HEK293 (cell line): ENCODE data around the gene STRN4.

Experiments
- CTCF ChIA-PET: fragments of 350-600 bp; formaldehyde crosslinking; extraction: SDS; loops from one replicate; lab custom pipeline; 2021; ENCODE audit warnings: antibody characterized with exemption; lab: Yijun Ruan, JAX
- POLR2A ChIA-PET: fragments of 300-600 bp; formaldehyde crosslinking; extraction: SDS; loops from one replicate; lab custom pipeline; 2020; ENCODE audit warnings: antibody characterized with exemption, inconsistent platforms; lab: Yijun Ruan, JAX
- H3K27ac ChIP-seq: fragments of 200-500 bp; sonication (Bioruptor generic); 2 replicates; pipeline ENCODE4 v1.5.1; 2014; ENCODE audit warnings: low read depth, low read length, control low read depth, inconsistent platforms; ENCODE audit errors: extremely low read depth
- H3K36me3 ChIP-seq, 2 experiments: fragments of 200-500 bp in 1 of 2; sonication (Bioruptor generic) in 1 of 2; 1 replicate in 1 of 2; 2 replicates in 1 of 2; pipeline ENCODE4 v1.5.1; 2014 to 2017; ENCODE audit warnings: inconsistent platforms in 2 of 2, low read length in 2 of 2; ENCODE audit not compliant: control insufficient read depth in 2 of 2, insufficient read depth in 1 of 2
- H3K4me1 ChIP-seq: fragments of 200-500 bp; sonication (Bioruptor generic); 2 replicates; pipeline ENCODE4 v1.5.1; 2014; ENCODE audit warnings: mild to moderate bottlenecking, low read length, inconsistent platforms; ENCODE audit not compliant: control insufficient read depth, insufficient read depth
- H3K4me3 ChIP-seq: 2 replicates; pipeline ENCODE4 v1.5.1; 2011; ENCODE audit warnings: low read depth, mild to moderate bottlenecking, control low read depth, low read length, moderate library complexity
- H3K9me3 ChIP-seq: fragments of 200-500 bp; sonication (Bioruptor generic); 2 replicates; pipeline ENCODE4 v1.5.1; 2014; ENCODE audit warnings: low read depth, low read length, inconsistent platforms; ENCODE audit not compliant: control insufficient read depth, insufficient read depth
- CTCF ChIP-seq: fragments of 450-650 bp; formaldehyde crosslinking; IDR thresholded peaks from 2 replicates; pipeline ENCODE4 v1.5.1; 2016; ENCODE audit warnings: missing biosample characterization, missing genetic modification characterization
- KLF1 ChIP-seq: fragments of 450-650 bp; formaldehyde crosslinking; IDR thresholded peaks from 2 replicates; pipeline ENCODE4 v1.5.1; 2016; ENCODE audit warnings: missing biosample characterization, missing genetic modification characterization
- KLF17 ChIP-seq: fragments of 450-650 bp; formaldehyde crosslinking; IDR thresholded peaks from 2 replicates; pipeline ENCODE4 v1.5.1; 2016; ENCODE audit warnings: missing biosample characterization, missing genetic modification characterization
- MZF1 ChIP-seq: fragments of 450-650 bp; formaldehyde crosslinking; IDR thresholded peaks from 2 replicates; pipeline ENCODE4 v1.5.1; 2017; ENCODE audit warnings: missing biosample characterization, missing genetic modification characterization, borderline replicate concordance
- REPIN1 ChIP-seq: fragments of 450-650 bp; formaldehyde crosslinking; IDR thresholded peaks from 2 replicates; pipeline ENCODE4 v1.5.1; 2017; ENCODE audit warnings: missing biosample characterization, missing genetic modification characterization, low read depth
- SCRT1 ChIP-seq: fragments of 450-650 bp; formaldehyde crosslinking; IDR thresholded peaks from 2 replicates; pipeline ENCODE4 v1.5.1; 2016; ENCODE audit warnings: missing biosample characterization, missing genetic modification characterization, borderline replicate concordance
- SP2 ChIP-seq: fragments of 450-650 bp; formaldehyde crosslinking; IDR thresholded peaks from 2 replicates; pipeline ENCODE4 v1.5.1; 2016; ENCODE audit warnings: missing biosample characterization, missing genetic modification characterization
- ZBTB1 ChIP-seq: fragments of 450-650 bp; formaldehyde crosslinking; IDR thresholded peaks from 2 replicates; pipeline ENCODE4 v1.5.1; 2016; ENCODE audit warnings: missing biosample characterization, missing genetic modification characterization
- ZBTB10 ChIP-seq: fragments of 450-650 bp; formaldehyde crosslinking; IDR thresholded peaks from 2 replicates; pipeline ENCODE4 v1.5.1; 2016; ENCODE audit warnings: missing biosample characterization, missing genetic modification characterization
- ZFP69B ChIP-seq: fragments of 450-650 bp; formaldehyde crosslinking; IDR thresholded peaks from 2 replicates; pipeline ENCODE4 v1.5.1; 2016; ENCODE audit warnings: missing biosample characterization, missing genetic modification characterization
- ZNF10 ChIP-seq: fragments of 450-650 bp; formaldehyde crosslinking; IDR thresholded peaks from 2 replicates; pipeline ENCODE4 v1.5.1; 2017; ENCODE audit warnings: missing biosample characterization, missing genetic modification characterization
- ZNF112 ChIP-seq: fragments of 450-650 bp; formaldehyde crosslinking; IDR thresholded peaks from 2 replicates; pipeline ENCODE4 v1.5.0; 2017; ENCODE audit warnings: missing biosample characterization, missing genetic modification characterization
- ZNF24 ChIP-seq: fragments of 450-650 bp; formaldehyde crosslinking; IDR thresholded peaks from 2 replicates; pipeline ENCODE4 v1.5.1; 2016; ENCODE audit warnings: missing biosample characterization, missing genetic modification characterization
- ZNF341 ChIP-seq: fragments of 450-650 bp; formaldehyde crosslinking; IDR thresholded peaks from 2 replicates; pipeline ENCODE4; 2016; ENCODE audit warnings: low read depth, missing biosample characterization, missing genetic modification characterization
- ZNF639 ChIP-seq: fragments of 450-650 bp; formaldehyde crosslinking; IDR thresholded peaks from 2 replicates; pipeline ENCODE4 v1.5.1; 2016; ENCODE audit warnings: missing biosample characterization, missing genetic modification characterization
- ZNF654 ChIP-seq: fragments of 450-650 bp; formaldehyde crosslinking; IDR thresholded peaks from 2 replicates; pipeline ENCODE4 v1.5.1; 2016; ENCODE audit warnings: low read depth, missing biosample characterization, missing genetic modification characterization
- ZNF658 ChIP-seq: fragments of 450-650 bp; formaldehyde crosslinking; IDR thresholded peaks from 2 replicates; pipeline ENCODE4; 2016; ENCODE audit warnings: missing biosample characterization, missing genetic modification characterization
- ZNF692 ChIP-seq: fragments of 450-650 bp; formaldehyde crosslinking; IDR thresholded peaks from 2 replicates; pipeline ENCODE4 v1.5.1; 2016; ENCODE audit warnings: missing biosample characterization, missing genetic modification characterization
- ZSCAN4 ChIP-seq: fragments of 450-650 bp; formaldehyde crosslinking; IDR thresholded peaks from 2 replicates; pipeline ENCODE4 v1.5.1; 2017; ENCODE audit warnings: missing biosample characterization, missing genetic modification characterization

Gene STRN4

GRCh38 chr19:46710687-46711086 is 35.6 kb downstream of the STRN4 start:
- Histone ChIP-seq H3K4me3 (no peak overlapping the region), H3K4me1 (peaks cover 15% of the 10 kb centered on the region), H3K27ac (no peak overlapping the region), H3K36me3 (peaks cover 43 to 51% of the 10 kb centered on the region in 2 experiments), H3K9me3 (no peaks in the 10 kb centered on the region)
- ChIA-PET POLR2A (interaction anchor here (0.6 to 0.7 kb wide), 2 partner anchors 23 to 66 kb away, joined by 3 to 4 read pairs; no protein-coding TSS in a partner anchor), CTCF (interaction anchor here (0.8 to 1.0 kb wide), 5 partner anchors 17 to 47 kb away, joined by 3 read pairs; no protein-coding TSS in a partner anchor)
- TF ChIP-seq KLF17 (tag by site-specific recombination), result no peak
- TF ChIP-seq SP2 (tag by site-specific recombination), result peak; percentile 23; the same call in 1 of the 2 replicates
- peak; percentile 67; the same call in 1 of the 2 replicates for TF ChIP-seq KLF1 (tag by site-specific recombination)

- Histone ChIP-seq H3K9me3 (no peaks in the 10 kb centered on the region), H3K27ac (no peak overlapping the region), H3K4me3 (no peak overlapping the region), H3K36me3 (peaks cover 75 to 80% of the 10 kb centered on the region in 2 experiments), H3K4me1 (no peaks in the 10 kb centered on the region)
- no peak for TF ChIP-seq REPIN1 (tag by site-specific recombination)
- TF ChIP-seq MZF1 (tag by site-specific recombination), result no peak
- TF ChIP-seq ZNF639, result no peak
- no peak for TF ChIP-seq ZNF658 (tag by site-specific recombination)
- peak; percentile 91 for TF ChIP-seq CTCF (tag by site-specific recombination)
- TF ChIP-seq ZBTB1 (tag by site-specific recombination), result no peak
- TF ChIP-seq ZNF341 (tag by site-specific recombination), result 0 out of 2 replicates have a peak, but pooled peaks have one; percentile 36
- TF ChIP-seq ZNF112 (tag by site-specific recombination), result no peak
- peak; percentile 86 for TF ChIP-seq ZFP69B (tag by site-specific recombination)
- no peak for TF ChIP-seq ZSCAN4 (tag by site-specific recombination)
- no peak for TF ChIP-seq SP2 (tag by site-specific recombination)
- TF ChIP-seq ZNF10 (tag by site-specific recombination), result no peak
- peak; percentile 39 for TF ChIP-seq ZBTB10 (tag by site-specific recombination)
- TF ChIP-seq ZNF654 (tag by site-specific recombination), result peak; percentile 26; the same call in 1 of the 2 replicates
- TF ChIP-seq SCRT1 (tag by site-specific recombination), result 0 out of 2 replicates have a peak, but pooled peaks have one; percentile 17
- TF ChIP-seq ZNF692, result peak; percentile 93
- no peak for TF ChIP-seq ZNF24
- ChIA-PET CTCF (interaction anchor here (0.6 to 4.5 kb wide), 47 partner anchors 10 to 759 kb away, joined by 3 to 69 read pairs (median 4); partner anchors contain the start of gene DACT3), POLR2A (interaction anchor here (0.6 kb wide), 1 partner anchor 11 kb away, joined by 5 read pairs; no protein-coding TSS in a partner anchor)
Measured at GRCh38 chr19:46704379-46705076, 41.7 kb downstream of the STRN4 start.
